GM21576 (cell line): Measurements from ENCODE around the gene TYMP.

Experiments used
- ATAC-seq: cut with Tn5 transposase; IDR thresholded peaks from one replicate; pipeline ENCODE4 v1.9.1; 2021; ENCODE audit warnings: mild to moderate bottlenecking, moderate library complexity; ENCODE audit not compliant: unreplicated experiment

TYMP gene, protein sequence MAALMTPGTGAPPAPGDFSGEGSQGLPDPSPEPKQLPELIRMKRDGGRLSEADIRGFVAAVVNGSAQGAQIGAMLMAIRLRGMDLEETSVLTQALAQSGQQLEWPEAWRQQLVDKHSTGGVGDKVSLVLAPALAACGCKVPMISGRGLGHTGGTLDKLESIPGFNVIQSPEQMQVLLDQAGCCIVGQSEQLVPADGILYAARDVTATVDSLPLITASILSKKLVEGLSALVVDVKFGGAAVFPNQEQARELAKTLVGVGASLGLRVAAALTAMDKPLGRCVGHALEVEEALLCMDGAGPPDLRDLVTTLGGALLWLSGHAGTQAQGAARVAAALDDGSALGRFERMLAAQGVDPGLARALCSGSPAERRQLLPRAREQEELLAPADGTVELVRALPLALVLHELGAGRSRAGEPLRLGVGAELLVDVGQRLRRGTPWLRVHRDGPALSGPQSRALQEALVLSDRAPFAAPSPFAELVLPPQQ

GRCh38 chr22:50529897-50530579 is at the start of gene TYMP:
TSS of gene TYMP (minus strand) at chr22:50530012. CDS start at chr22:50529709, 303 bp downstream.
- no peak for ATAC-seq

- no peak for ATAC-seq
These were observed 49.0 kb upstream of the TYMP start for GRCh38 chr22:50578776-50579310.

DNA sequence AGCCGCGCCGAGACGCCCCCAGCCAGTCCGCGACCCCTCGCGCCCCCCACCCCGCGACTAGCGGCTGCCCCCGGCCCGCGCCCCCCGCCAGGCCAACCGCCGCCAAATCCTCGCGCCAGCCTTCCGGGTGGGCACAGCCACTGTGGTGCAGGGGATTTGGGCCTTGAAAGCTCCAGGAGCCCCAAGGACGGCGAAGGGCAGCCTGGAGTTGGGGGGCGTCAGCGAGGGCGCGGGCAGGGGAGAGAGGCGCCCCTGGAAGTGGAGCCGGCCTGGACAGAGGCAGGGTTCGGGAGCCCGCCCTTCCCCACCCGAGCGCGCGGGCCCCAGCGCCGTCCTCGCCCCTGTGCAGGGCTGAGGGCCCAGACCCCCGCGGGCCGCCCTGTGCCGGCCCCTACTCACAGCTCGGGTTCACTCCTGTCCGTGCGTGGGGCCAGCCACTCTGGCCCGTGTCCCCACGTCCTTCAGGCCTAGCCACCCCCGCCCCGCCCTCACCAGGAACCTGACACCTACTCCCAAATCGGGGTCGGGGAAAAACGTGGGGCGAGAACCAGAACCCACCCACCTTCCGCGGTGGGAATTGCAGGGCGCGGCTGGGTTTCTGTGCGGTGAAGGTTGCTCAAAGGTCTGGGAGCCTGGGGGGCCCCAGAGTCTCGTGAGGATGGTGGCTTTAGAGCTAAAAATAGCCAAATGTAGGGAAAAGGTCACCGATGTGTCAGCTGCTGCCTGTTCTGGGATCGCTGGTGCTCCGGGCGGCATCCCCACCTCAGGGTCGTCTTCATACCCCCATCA is 48.4 kb upstream of the TYMP start, which contains the start of gene CPT1B:
CPT1B (minus strand) TSS at position 441 of the 789 bp plus-strand sequence. CDS start 512 bp downstream, outside the sequence.
- no peak for ATAC-seq

DNA sequence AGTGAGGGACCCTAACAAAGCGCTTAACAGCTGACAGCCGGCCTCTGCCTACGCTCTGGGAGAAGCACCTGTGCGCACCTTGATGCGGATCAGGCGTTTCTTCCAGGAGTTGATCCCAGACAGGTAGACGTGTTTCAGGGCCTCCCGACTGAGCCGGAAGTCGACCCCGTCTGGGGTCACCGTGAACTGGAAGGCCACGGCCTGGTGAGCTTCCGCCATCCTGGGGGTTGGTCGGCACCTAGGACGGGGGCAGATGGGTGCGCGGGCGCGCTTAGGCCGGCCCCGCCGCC is 47.8 kb upstream of the TYMP start:
- ATAC-seq = no peak

DNA sequence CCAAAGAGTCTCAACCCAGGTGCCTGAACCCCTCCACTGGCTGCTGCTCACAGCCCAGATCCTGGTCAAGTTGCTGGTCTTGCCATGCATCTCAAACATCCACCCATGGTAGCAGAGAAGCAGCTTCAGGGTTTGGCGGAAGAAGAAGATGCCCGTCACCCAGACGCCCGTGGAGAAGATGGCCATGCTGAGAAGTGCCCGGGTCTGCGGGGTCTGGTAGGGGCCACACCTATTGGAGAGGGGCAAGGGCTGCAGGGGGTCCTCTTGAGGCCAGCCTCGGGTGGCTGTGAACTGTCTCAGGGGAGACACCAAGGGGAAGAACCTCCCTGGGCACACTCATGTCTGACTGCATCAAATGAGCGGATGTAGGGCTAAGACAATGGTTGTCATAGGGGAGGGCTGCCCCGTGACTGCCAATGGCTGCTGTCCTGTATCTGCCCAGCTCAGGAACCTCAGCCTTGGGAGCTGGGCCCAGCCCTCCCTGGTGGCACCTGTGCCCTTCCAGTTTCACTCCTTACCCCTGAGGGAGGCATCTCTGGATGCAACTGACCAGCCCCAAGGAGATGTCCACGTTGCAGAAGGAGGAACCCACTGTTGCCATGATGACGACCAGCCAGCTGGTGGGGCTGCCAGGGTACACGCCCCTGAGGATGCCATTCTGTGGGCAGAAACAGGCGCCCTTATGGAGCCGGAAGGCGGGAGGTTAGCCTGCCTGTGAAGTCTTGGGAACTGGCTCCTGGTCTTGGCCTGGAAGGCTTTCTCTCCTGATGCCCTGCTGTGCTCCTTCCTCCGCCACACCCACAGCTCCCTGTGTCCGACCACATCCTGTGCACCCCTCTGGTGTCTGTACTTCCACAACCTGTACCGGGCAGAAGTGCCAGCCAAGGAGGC is 47.2 kb upstream of the TYMP start:
- ATAC-seq = no peak

DNA sequence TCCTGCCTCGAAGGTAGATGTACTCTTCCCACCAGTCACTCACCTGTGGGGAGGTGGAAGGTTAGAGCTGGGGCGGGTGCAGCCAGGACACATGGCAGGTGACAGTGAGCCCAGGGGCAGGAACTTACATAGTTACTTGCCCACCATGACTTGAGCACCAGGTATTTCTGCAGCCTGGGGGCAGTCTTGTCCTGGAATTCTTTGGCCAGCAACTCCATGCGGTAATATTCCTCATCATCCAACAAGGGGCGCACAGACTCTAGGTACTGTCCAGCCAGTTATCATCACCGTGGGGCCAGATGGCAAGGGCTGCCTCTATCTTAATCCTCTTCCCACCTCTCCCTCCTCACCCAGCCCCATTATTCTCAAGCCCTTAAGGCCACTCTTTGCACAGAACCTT is 46.3 kb upstream of the TYMP start:
- no peak for ATAC-seq

DNA sequence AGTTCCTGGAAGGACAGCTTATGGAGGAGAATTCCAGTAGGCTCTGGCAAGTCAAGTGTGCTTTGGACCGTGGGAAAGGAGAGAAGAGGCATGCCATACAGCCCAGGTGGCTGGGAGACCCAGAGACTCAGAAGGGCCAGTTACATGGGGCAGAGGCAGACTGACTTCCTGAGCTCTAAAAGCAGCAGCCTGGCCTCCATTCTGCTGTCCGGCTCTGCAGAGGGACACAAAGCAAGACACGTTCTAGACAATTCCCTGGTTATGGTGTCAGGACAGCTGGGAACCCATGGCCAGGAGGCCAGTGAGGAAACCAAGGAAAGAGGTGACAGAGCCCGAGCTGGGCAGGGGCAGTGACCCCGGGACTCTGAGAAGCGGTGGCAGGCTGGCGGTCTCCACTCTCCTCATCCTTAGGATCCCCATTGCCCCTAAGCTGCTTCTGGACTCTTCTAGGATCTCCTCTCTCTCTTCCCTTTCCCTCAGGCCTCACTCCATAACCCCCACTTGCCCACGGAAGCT is 45.7 kb upstream of the TYMP start:
- ATAC-seq = no peak

- ATAC-seq = no peak
These were observed 44.6 kb upstream of the TYMP start for GRCh38 chr22:50574383-50574755.

GRCh38 chr22:50573491-50574382 is 43.9 kb upstream of the TYMP start:
- ATAC-seq = no peak

- ATAC-seq = no peak
These were observed 43.2 kb upstream of the TYMP start for GRCh38 chr22:50572965-50573364.

DNA sequence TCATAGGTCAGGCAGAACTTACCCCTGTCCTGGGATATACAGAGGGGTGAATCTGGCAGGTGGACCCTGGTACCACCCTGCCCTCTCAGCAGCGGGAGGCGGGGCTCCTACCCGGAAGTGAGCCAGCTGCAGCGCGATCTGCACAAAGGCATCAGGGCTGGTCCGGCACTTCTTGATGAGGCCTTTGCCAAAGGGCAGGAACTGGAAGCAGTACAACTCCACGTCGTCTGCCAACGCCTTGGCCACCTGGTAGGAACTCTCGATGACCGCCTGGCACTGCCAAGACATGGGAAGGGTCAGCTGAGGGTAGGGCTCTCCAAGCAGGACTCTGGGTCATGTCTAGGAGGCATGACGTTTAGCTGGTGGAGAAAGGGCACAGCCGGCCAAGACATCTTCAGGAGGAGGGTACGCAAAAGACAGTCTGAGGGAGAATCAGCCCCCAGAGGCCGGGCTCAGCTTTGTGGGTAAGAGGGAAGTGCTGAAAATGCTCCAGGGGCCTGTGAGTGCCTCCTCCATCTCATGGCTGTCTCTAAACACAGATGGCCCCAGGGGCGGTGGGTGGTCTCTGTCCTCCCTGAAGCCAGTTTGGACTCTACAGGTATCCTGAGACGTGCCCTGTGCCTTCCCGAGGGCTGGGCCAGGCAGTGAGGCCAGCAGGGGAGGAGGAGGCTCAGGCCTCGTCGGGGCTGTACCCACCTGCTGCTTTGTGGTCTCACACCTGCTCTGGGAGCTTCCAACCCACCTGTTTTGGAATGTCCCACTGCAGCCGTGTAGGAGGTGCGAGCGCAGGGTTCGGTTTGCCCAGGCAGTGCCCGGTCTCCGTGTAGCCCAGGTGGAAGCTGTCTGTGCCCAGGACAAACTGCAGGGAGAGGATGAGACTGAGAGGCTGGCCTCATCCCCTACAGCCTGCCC is 41.7 kb upstream of the TYMP start:
- no peak for ATAC-seq

GRCh38 chr22:50570861-50571260 is 41.0 kb upstream of the TYMP start:
- ATAC-seq = no peak

DNA sequence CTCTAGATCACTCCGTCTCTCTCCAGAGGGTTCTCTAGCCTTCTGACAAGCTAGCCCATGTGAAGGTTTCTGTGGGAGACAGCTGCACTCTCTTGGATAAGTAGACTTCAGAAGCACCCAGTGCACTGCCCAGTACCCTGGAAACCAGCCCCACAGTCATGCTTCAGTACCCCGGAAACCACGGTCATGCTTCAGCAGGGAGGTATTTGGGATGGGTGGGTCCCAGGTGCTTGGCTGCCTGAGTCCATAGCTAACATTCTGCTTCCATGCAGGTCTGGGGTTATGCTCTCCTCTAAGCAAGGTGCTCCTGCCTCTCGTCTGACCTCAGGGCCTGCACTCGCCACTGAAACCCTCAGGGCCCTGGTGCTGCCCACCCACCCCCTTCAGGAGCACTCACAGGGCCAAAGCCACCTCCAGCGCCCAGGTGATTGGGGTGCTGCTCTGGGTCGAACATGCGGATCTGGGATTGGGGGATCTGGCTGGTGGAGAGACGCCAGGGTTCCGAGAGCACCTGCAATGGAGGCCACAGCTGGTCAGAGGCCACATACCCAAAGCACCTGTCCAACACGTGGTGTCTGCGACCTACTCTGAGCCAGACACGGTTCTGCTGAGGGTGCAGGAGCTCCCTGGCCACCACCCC is 40.2 kb upstream of the TYMP start:
- no peak for ATAC-seq

DNA sequence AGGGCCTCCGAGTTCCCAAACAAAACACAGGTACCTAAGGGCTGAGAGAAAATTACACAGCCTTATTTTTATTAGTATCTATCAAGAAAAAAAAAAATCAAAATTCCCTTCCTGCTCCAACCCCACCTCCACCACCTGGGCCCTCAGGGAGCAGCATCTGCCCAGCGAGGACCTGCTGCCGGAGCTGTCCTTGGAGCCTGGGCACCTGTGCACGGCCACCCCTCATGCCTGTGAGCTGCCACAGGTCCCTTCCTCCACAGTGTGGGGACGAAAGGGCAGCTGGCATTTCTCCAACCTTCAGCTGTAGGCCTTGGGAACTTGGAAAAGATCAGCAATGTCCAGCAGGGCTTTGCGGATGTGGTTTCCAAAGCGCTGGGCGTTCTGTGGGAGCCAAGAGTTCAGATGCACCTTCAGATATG is 39.2 kb upstream of the TYMP start:
- ATAC-seq = no peak

GRCh38 chr22:50568626-50569025 is 38.8 kb upstream of the TYMP start:
- ATAC-seq = no peak

DNA sequence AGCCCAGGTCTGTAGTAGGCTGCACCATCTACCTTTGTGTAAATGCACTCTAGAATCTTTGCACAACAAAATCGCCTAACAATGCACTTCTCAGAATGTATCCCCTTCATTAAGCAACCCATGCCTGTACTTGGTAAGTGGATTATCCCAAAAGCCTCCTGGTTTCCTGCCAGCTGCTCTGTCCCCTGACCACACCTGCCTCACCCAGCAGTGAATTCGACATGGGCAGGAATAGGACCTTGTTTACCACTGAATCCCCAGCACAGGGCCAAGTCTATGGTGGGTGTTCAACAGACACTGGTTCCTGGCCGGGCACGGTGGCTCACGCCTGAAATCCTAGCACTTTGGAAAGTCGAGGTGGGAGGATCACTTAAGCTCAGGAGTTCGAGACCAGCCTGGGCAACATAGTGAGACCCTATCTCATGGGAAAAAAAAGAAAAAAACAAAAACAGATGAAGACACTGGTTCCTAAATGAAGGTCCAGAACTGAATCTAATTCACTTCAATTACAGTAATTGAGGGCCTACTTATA is 38.0 kb upstream of the TYMP start:
- ATAC-seq = no peak

- no peak for ATAC-seq
These were observed 34.5 kb upstream of the TYMP start for GRCh38 chr22:50564289-50564688.
